ENCODE results near the gene CPT1C.

Gene CPT1C

GRCh38 chr19:49684251-49684982 lies 6.5 kb upstream of the CPT1C start:
- DNase-seq, result peak; percentile 34

- DNase-seq, result no peak
Observed at GRCh38 chr19:49684983-49685553, 5.8 kb upstream of the CPT1C start.

- DNase-seq, result no peak
Observed at GRCh38 chr19:49685845-49686332, 5.0 kb upstream of the CPT1C start.

- no peak for DNase-seq
Observed at GRCh38 chr19:49686503-49687088, 4.3 kb upstream of the CPT1C start.

- no peak for DNase-seq
Observed at GRCh38 chr19:49687150-49687549, 3.8 kb upstream of the CPT1C start.

GRCh38 chr19:49687566-49688316 lies 3.2 kb upstream of the CPT1C start:
- DNase-seq, result peak; percentile 55

- DNase-seq, result no peak
Observed at GRCh38 chr19:49688531-49689132, 2.3 kb upstream of the CPT1C start.

GRCh38 chr19:49689133-49690078 lies 1.5 kb upstream of the CPT1C start, which contains the start of gene ADM5:
Gene ADM5, plus strand, starts transcription at chr19:49689594. Its CDS starts 244 bp downstream, at chr19:49689838.
- peak; percentile 90 for DNase-seq

GRCh38 chr19:49690079-49690655 lies 749 bp upstream of the CPT1C start:
- peak; percentile 68 for DNase-seq

GRCh38 chr19:49691243-49692146 lies 579 bp downstream of the CPT1C start:
- DNase-seq, result peak; percentile 86

- DNase-seq, result no peak
Observed at GRCh38 chr19:49692147-49692506, 1.2 kb downstream of the CPT1C start.

- DNase-seq, result no peak
Observed at GRCh38 chr19:49696115-49696514, 5.2 kb downstream of the CPT1C start.

GRCh38 chr19:49696865-49697264 lies 5.9 kb downstream of the CPT1C start:
- no peak for DNase-seq

GRCh38 chr19:49699364-49699763 lies 8.4 kb downstream of the CPT1C start:
- DNase-seq, result no peak

- DNase-seq, result no peak
Observed at GRCh38 chr19:49700563-49700962, 9.6 kb downstream of the CPT1C start.

GRCh38 chr19:49701271-49701786 lies 10.4 kb downstream of the CPT1C start:
- no peak for DNase-seq

- DNase-seq, result no peak
Observed at GRCh38 chr19:49704888-49705642, 14.1 kb downstream of the CPT1C start.

GRCh38 chr19:49705919-49706318 lies 15.0 kb downstream of the CPT1C start:
- DNase-seq, result no peak

- DNase-seq, result no peak
Observed at GRCh38 chr19:49710372-49710951, 19.5 kb downstream of the CPT1C start.
